Measurements from ENCODE around the gene PERM1. TPM values are rescaled to one million over a fixed set of nuclear protein-coding genes. Genes with fewer than 3 reads are reported as not detected.

PERM1 gene
- total and polyA plus RNA-seq, 9 of the 15 experiments (the other 6 are each of a cell fraction or from before 2014, with no cell fraction given): not detected

- TF ChIP-seq SRSF9 (IDR thresholded peaks at IDR 0.05; ENCODE audit: borderline replicate concordance, low read depth, low read length): no peak
- no peak for TF ChIP-seq ZNF12 (CRISPR knock-in tag; IDR thresholded peaks at IDR 0.05)
- TF ChIP-seq, protein P1, sequence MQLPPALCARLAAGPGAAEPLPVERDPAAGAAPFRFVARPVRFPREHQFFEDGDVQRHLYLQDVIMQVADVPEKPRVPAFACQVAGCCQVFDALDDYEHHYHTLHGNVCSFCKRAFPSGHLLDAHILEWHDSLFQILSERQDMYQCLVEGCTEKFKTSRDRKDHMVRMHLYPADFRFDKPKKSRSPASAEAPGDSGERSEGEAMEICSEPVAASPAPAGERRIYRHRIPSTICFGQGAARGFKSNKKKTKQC (CRISPR knock-in tag; IDR thresholded peaks at IDR 0.05): no peak
- TF ChIP-seq, protein P2, sequence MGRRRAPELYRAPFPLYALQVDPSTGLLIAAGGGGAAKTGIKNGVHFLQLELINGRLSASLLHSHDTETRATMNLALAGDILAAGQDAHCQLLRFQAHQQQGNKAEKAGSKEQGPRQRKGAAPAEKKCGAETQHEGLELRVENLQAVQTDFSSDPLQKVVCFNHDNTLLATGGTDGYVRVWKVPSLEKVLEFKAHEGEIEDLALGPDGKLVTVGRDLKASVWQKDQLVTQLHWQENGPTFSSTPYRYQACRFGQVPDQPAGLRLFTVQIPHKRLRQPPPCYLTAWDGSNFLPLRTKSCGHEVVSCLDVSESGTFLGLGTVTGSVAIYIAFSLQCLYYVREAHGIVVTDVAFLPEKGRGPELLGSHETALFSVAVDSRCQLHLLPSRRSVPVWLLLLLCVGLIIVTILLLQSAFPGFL (CRISPR knock-in tag; IDR thresholded peaks at IDR 0.05): no peak
- TF ChIP-seq RBM17 (IDR thresholded peaks at IDR 0.05; ENCODE audit: borderline replicate concordance, low read depth, low read length): no peak
- no peak for TF ChIP-seq BRD4 (IDR thresholded peaks at IDR 0.05)
- TF ChIP-seq RB1 (IDR thresholded peaks at IDR 0.05; ENCODE audit: low read depth): peak; percentile 37; the same call in 1 of the 2 replicates
- TF ChIP-seq CEBPG (CRISPR knock-in tag; IDR thresholded peaks at IDR 0.05): no peak
- no peak for TF ChIP-seq CEBPG (tag; conservative IDR thresholded peaks at IDR 0.05 in 1 of 2, IDR thresholded peaks at IDR 0.05 in 1 of 2)
- no peak for TF ChIP-seq NFYB (IDR thresholded peaks at IDR 0.05; ENCODE audit: extremely low read depth, insufficient read length)
- TF ChIP-seq MYC (IDR thresholded peaks at IDR 0.05; ENCODE audit: low read depth, low read length): no peak
- TF ChIP-seq MYC (CRISPR knock-in tag; IDR thresholded peaks at IDR 0.05; ENCODE audit: borderline replicate concordance, low read depth): peak; percentile 39; the same call in 1 of the 2 replicates
- TF ChIP-seq TOE1 (IDR thresholded peaks at IDR 0.05; ENCODE audit: borderline replicate concordance): 0 out of 2 replicates have a peak, but pooled peaks have one; percentile 18
- TF ChIP-seq TOE1 (CRISPR knock-in tag; IDR thresholded peaks at IDR 0.05; ENCODE audit: borderline replicate concordance, low read depth): no peak
- TF ChIP-seq, protein P3, sequence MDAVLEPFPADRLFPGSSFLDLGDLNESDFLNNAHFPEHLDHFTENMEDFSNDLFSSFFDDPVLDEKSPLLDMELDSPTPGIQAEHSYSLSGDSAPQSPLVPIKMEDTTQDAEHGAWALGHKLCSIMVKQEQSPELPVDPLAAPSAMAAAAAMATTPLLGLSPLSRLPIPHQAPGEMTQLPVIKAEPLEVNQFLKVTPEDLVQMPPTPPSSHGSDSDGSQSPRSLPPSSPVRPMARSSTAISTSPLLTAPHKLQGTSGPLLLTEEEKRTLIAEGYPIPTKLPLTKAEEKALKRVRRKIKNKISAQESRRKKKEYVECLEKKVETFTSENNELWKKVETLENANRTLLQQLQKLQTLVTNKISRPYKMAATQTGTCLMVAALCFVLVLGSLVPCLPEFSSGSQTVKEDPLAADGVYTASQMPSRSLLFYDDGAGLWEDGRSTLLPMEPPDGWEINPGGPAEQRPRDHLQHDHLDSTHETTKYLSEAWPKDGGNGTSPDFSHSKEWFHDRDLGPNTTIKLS (IDR thresholded peaks at IDR 0.05; ENCODE audit: borderline replicate concordance, low read depth): no peak
- no peak for TF ChIP-seq ZNF778 (CRISPR knock-in tag; IDR thresholded peaks at IDR 0.05)
- TF ChIP-seq MTA1 (IDR thresholded peaks at IDR 0.05; ENCODE audit: borderline replicate concordance): no peak
- TF ChIP-seq NELFE (IDR thresholded peaks at IDR 0.05; ENCODE audit: insufficient read depth, insufficient read length): no peak
- TF ChIP-seq, protein P4, sequence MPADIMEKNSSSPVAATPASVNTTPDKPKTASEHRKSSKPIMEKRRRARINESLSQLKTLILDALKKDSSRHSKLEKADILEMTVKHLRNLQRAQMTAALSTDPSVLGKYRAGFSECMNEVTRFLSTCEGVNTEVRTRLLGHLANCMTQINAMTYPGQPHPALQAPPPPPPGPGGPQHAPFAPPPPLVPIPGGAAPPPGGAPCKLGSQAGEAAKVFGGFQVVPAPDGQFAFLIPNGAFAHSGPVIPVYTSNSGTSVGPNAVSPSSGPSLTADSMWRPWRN (IDR thresholded peaks at IDR 0.05; ENCODE audit: low read depth): no peak
- no peak for TF ChIP-seq SNIP1 (IDR thresholded peaks at IDR 0.05; ENCODE audit: low read depth)
- TF ChIP-seq, protein P5, sequence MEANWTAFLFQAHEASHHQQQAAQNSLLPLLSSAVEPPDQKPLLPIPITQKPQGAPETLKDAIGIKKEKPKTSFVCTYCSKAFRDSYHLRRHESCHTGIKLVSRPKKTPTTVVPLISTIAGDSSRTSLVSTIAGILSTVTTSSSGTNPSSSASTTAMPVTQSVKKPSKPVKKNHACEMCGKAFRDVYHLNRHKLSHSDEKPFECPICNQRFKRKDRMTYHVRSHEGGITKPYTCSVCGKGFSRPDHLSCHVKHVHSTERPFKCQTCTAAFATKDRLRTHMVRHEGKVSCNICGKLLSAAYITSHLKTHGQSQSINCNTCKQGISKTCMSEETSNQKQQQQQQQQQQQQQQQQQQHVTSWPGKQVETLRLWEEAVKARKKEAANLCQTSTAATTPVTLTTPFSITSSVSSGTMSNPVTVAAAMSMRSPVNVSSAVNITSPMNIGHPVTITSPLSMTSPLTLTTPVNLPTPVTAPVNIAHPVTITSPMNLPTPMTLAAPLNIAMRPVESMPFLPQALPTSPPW (CRISPR knock-in tag; IDR thresholded peaks at IDR 0.05): peak; percentile 64
- no peak for TF ChIP-seq FOXP1 (CRISPR knock-in tag; IDR thresholded peaks at IDR 0.05)
These were observed 2.0 kb upstream of the PERM1 start (continued) for GRCh38 chr1:983798-984475.

Data from K562 (cell line).